Stimulated activated CD4-positive, alpha-beta T cell treated with anti-CD3 and anti-CD28 coated beads, TNF-alpha, amount 100 ng/mL, for 24 hours (primary cell): ENCODE results near the gene VIT.

Source experiments
- DNase-seq, 3 experiments: peaks; one replicate each; pipeline ENCODE4 v3.0.0-alpha.2; 2020; ENCODE audit warnings: low read depth in 3 of 3

VIT gene

GRCh38 chr2:36696533-36696932, at the start of gene VIT:
VIT (plus strand) TSS chr2:36696707; CDS start chr2:36716371, 19,664 bp downstream.
- DNase-seq, result no peak

- no peak for DNase-seq
Observed at GRCh38 chr2:36650031-36650829, 46.3 kb upstream of the VIT start.

- DNase-seq, result no peak
Observed at GRCh38 chr2:36653155-36653554, 43.4 kb upstream of the VIT start.

- no peak for DNase-seq
Observed at GRCh38 chr2:36653967-36654694, 42.4 kb upstream of the VIT start.

- no peak for DNase-seq
Observed at GRCh38 chr2:36655453-36655852, 41.1 kb upstream of the VIT start.

GRCh38 chr2:36657703-36658102, 38.8 kb upstream of the VIT start:
- DNase-seq, result no peak

- DNase-seq, result no peak
Observed at GRCh38 chr2:36658277-36658748, 38.2 kb upstream of the VIT start.

GRCh38 chr2:36659218-36659617, 37.3 kb upstream of the VIT start:
- DNase-seq, result no peak

GRCh38 chr2:36659872-36660312, 36.6 kb upstream of the VIT start:
- no peak for DNase-seq

GRCh38 chr2:36662638-36663037, 33.9 kb upstream of the VIT start:
- no peak for DNase-seq

GRCh38 chr2:36663295-36663694, 33.2 kb upstream of the VIT start:
- DNase-seq, result no peak

GRCh38 chr2:36663851-36664695, 32.4 kb upstream of the VIT start:
- no peak for DNase-seq

- no peak for DNase-seq
Observed at GRCh38 chr2:36664696-36665076, 31.8 kb upstream of the VIT start.

GRCh38 chr2:36667931-36668330, 28.6 kb upstream of the VIT start:
- DNase-seq, result no peak

GRCh38 chr2:36670881-36671595, 25.5 kb upstream of the VIT start:
- DNase-seq, result no peak

GRCh38 chr2:36671731-36672130, 24.8 kb upstream of the VIT start:
- DNase-seq, result no peak

- no peak for DNase-seq
Observed at GRCh38 chr2:36672199-36672598, 24.3 kb upstream of the VIT start.

- DNase-seq, result no peak
Observed at GRCh38 chr2:36675579-36676282, 20.8 kb upstream of the VIT start.

- no peak for DNase-seq
Observed at GRCh38 chr2:36676364-36676763, 20.1 kb upstream of the VIT start.

GRCh38 chr2:36677386-36677785, 19.1 kb upstream of the VIT start:
- no peak for DNase-seq
